Measurements from ENCODE around the gene ABI1. TPM values are rescaled to one million over a fixed set of nuclear protein-coding genes. Genes with fewer than 3 reads are reported as not detected.

The ABI1 gene
- total RNA-seq, 1 donor = 71.4 TPM

- DNase-seq (ENCODE audit: low read depth) = no peak
- no peak for TF ChIP-seq CTCF (IDR thresholded peaks at IDR 0.05; ENCODE audit: insufficient read depth, low read length)
- H3K4me3 ChIP-seq (ENCODE audit: low read depth, low read length) = no peak overlapping the region
Measured at GRCh38 chr10:26781797-26782196, 79.0 kb downstream of the ABI1 start.

- no peak overlapping the region for H3K4me3 ChIP-seq (ENCODE audit: low read depth, low read length)
- DNase-seq (ENCODE audit: low read depth) = peak; percentile 91
- TF ChIP-seq CTCF (IDR thresholded peaks at IDR 0.05; ENCODE audit: insufficient read depth, low read length) = no peak
Measured at GRCh38 chr10:26780793-26781601, 79.8 kb downstream of the ABI1 start.

GRCh38 chr10:26780106-26780792 lies 80.5 kb downstream of the ABI1 start:
- DNase-seq (ENCODE audit: low read depth) = no peak
- TF ChIP-seq CTCF (IDR thresholded peaks at IDR 0.05; ENCODE audit: insufficient read depth, low read length) = no peak
- no peak overlapping the region for H3K4me3 ChIP-seq (ENCODE audit: low read depth, low read length)

- no peak overlapping the region for H3K4me3 ChIP-seq (ENCODE audit: low read depth, low read length)
- TF ChIP-seq CTCF (IDR thresholded peaks at IDR 0.05; ENCODE audit: insufficient read depth, low read length) = no peak
- DNase-seq (ENCODE audit: low read depth) = no peak
Measured at GRCh38 chr10:26779176-26779860, 81.4 kb downstream of the ABI1 start.

- DNase-seq (ENCODE audit: low read depth) = no peak
- H3K4me3 ChIP-seq (ENCODE audit: low read depth, low read length) = no peak overlapping the region
- no peak for TF ChIP-seq CTCF (IDR thresholded peaks at IDR 0.05; ENCODE audit: insufficient read depth, low read length)
Measured at GRCh38 chr10:26777686-26778085, 83.1 kb downstream of the ABI1 start.

- TF ChIP-seq CTCF (IDR thresholded peaks at IDR 0.05; ENCODE audit: insufficient read depth, low read length) = no peak
- H3K4me3 ChIP-seq (ENCODE audit: low read depth, low read length) = no peak overlapping the region
- no peak for DNase-seq (ENCODE audit: low read depth)
Measured at GRCh38 chr10:26776258-26776657, 84.5 kb downstream of the ABI1 start.

Measured in fibroblast of the aortic adventitia (primary cell).